Neural progenitor cell (in vitro differentiated cells): ENCODE results near the gene AMPH. TPM values are rescaled to one million over a fixed set of nuclear protein-coding genes. Genes with fewer than 3 reads are reported as not detected.
A peak's percentile ranks its signal among the peaks of the same experiment; 100 is the strongest.

ENCODE experiments used
- DNase-seq: peaks from one replicate; pipeline ENCODE4 v3.0.0-alpha.2; 2016; ENCODE audit warnings: low spot score
- H2AFZ ChIP-seq: fragments of 200-600 bp; sonication (generic); replicated peaks from 2 replicates; pipeline ENCODE4 v1.6.1; 2016; ENCODE audit warnings: antibody characterized with exemption
- H3F3A ChIP-seq: fragments of 200-600 bp; sonication (generic); 2 replicates; pipeline ENCODE4 v1.6.1; 2016; ENCODE audit warnings: antibody characterized with exemption, low read depth
- H3K27ac ChIP-seq: fragments of 200-600 bp; sonication (generic); 2 replicates; pipeline ENCODE4 v1.5.1; 2016; ENCODE audit warnings: mild to moderate bottlenecking
- H3K27me3 ChIP-seq: fragments of 200-600 bp; sonication (generic); 2 replicates; pipeline ENCODE4 v1.6.1; 2016; ENCODE audit warnings: mild to moderate bottlenecking, moderate library complexity
- H3K36me3 ChIP-seq: fragments of 200-600 bp; sonication (generic); 2 replicates; pipeline ENCODE4 v1.5.1; 2016
- H3K4me1 ChIP-seq: fragments of 200-600 bp; sonication (generic); 2 replicates; pipeline ENCODE4 v1.6.1; 2016; ENCODE audit warnings: mixed run types
- H3K4me2 ChIP-seq: fragments of 200-600 bp; sonication (generic); 2 replicates; pipeline ENCODE4 v1.6.1; 2016
- H3K4me3 ChIP-seq: fragments of 200-600 bp; sonication (generic); 2 replicates; pipeline ENCODE4 v1.5.1; 2016
- H3K79me2 ChIP-seq: fragments of 200-600 bp; sonication (generic); 2 replicates; pipeline ENCODE4 v1.6.1; 2016; ENCODE audit warnings: low read depth
- H3K9ac ChIP-seq: fragments of 200-600 bp; sonication (generic); 2 replicates; pipeline ENCODE4 v1.6.1; 2016
- H3K9me3 ChIP-seq: fragments of 200-600 bp; sonication (generic); 2 replicates; pipeline ENCODE4 v1.5.1; 2016; ENCODE audit warnings: low read depth
- H4K20me1 ChIP-seq: fragments of 200-600 bp; sonication (generic); 2 replicates; pipeline ENCODE4 v1.6.1; 2016; ENCODE audit warnings: low read depth
- H3K27ac Mint-ChIP-seq: 3 replicates; pipeline ENCODE4 v1.8.0; 2021; ENCODE audit warnings: mixed read lengths
- H3K27me3 Mint-ChIP-seq: 2 replicates; pipeline ENCODE4 v1.8.0; 2022; ENCODE audit warnings: low read depth, mild to moderate bottlenecking, inconsistent platforms, moderate library complexity, mixed read lengths; ENCODE audit not compliant: insufficient read depth
- H3K36me3 Mint-ChIP-seq: 3 replicates; pipeline ENCODE4 v1.8.0; 2021; ENCODE audit warnings: mixed read lengths
- H3K4me1 Mint-ChIP-seq: 3 replicates; pipeline ENCODE4 v1.8.0; 2021; ENCODE audit warnings: mixed read lengths
- H3K4me3 Mint-ChIP-seq: 3 replicates; pipeline ENCODE4 v1.8.0; 2021; ENCODE audit warnings: mild to moderate bottlenecking, moderate library complexity, mixed read lengths
- H3K9me3 Mint-ChIP-seq: 3 replicates; pipeline ENCODE4 v1.8.0; 2020; ENCODE audit warnings: mixed read lengths
- CTCF ChIP-seq: fragments of 200-600 bp; sonication (generic); IDR thresholded peaks from 2 replicates; pipeline ENCODE4 v1.5.1; 2017; ENCODE audit warnings: antibody characterized with exemption, mild to moderate bottlenecking
- EZH2 ChIP-seq: fragments of 200-600 bp; sonication (generic); IDR thresholded peaks from 2 replicates; pipeline ENCODE4 v1.6.1; 2017; ENCODE audit warnings: antibody characterized with exemption, mild to moderate bottlenecking, moderate library complexity
- EZH2phosphoT487 ChIP-seq: fragments of 200-600 bp; sonication (generic); IDR thresholded peaks from 2 replicates; pipeline ENCODE4 v1.6.1; 2017; ENCODE audit warnings: antibody characterized with exemption
- total RNA-seq: library from RNA; depleted of rRNA; stranded (reverse); fragments of >200 nt; gene quantifications from 2 replicates; pipeline ENCODE4 v1.2.3, GENCODE V29; 2015; ENCODE audit warnings: low replicate concordance

Gene AMPH
- total RNA-seq, 1 donor from 2014 or later = 21.2 TPM

- Mint-ChIP-seq H3K27ac (no peak overlapping the region), H3K36me3 (peaks cover 41% of the 10 kb centered on the region), H3K4me1 (no peaks in the 10 kb centered on the region), H3K4me3 (no peak overlapping the region), H3K27me3 (no peaks in the 10 kb centered on the region), H3K9me3 (peaks cover 5% of the 10 kb centered on the region)
- Histone ChIP-seq H3K4me3 (no peak overlapping the region), H3K27me3 (no peaks in the 10 kb centered on the region), H3K27ac (no peak overlapping the region), H4K20me1 (no peaks in the 10 kb centered on the region), H3F3A (no peaks in the 10 kb centered on the region), H3K9ac (no peak overlapping the region), H2AFZ (no peak overlapping the region), H3K4me2 (no peak overlapping the region), H3K79me2 (no peaks in the 10 kb centered on the region), H3K36me3 (no peaks in the 10 kb centered on the region), H3K4me1 (peaks cover 8% of the 10 kb centered on the region), H3K9me3 (no peaks in the 10 kb centered on the region)
- no peak for DNase-seq
- TF ChIP-seq EZH2phosphoT487 = no peak
Measured at GRCh38 chr7:38383281-38383680, 247.9 kb downstream of the AMPH start.

- Mint-ChIP-seq H3K27me3 (peaks cover under 1% of the 10 kb centered on the region), H3K9me3 (peaks cover 5% of the 10 kb centered on the region), H3K4me3 (no peak overlapping the region), H3K4me1 (no peaks in the 10 kb centered on the region), H3K36me3 (peaks cover 38% of the 10 kb centered on the region), H3K27ac (no peak overlapping the region)
- Histone ChIP-seq H3K27me3 (no peaks in the 10 kb centered on the region), H3K4me2 (no peak overlapping the region), H3K27ac (no peak overlapping the region), H3K9me3 (no peaks in the 10 kb centered on the region), H4K20me1 (no peaks in the 10 kb centered on the region), H3K4me3 (no peak overlapping the region), H3K9ac (no peak overlapping the region), H3K4me1 (peaks cover 8% of the 10 kb centered on the region), H2AFZ (no peak overlapping the region), H3K36me3 (no peaks in the 10 kb centered on the region), H3F3A (no peaks in the 10 kb centered on the region), H3K79me2 (no peaks in the 10 kb centered on the region)
- no peak for DNase-seq
- no peak for TF ChIP-seq EZH2
- no peak for TF ChIP-seq CTCF
- TF ChIP-seq EZH2phosphoT487 = no peak
Measured at GRCh38 chr7:38382684-38383083, 248.5 kb downstream of the AMPH start.

GRCh38 chr7:38375453-38375852, 255.7 kb downstream of the AMPH start:
- Histone ChIP-seq H3K79me2 (no peaks in the 10 kb centered on the region), H3K36me3 (no peaks in the 10 kb centered on the region), H3K4me3 (no peak overlapping the region), H3K9ac (no peak overlapping the region), H3K27ac (no peak overlapping the region), H3K9me3 (no peaks in the 10 kb centered on the region), H3F3A (peaks cover under 1% of the 10 kb centered on the region), H3K4me1 (peaks cover under 1% of the 10 kb centered on the region), H2AFZ (no peak overlapping the region), H4K20me1 (no peaks in the 10 kb centered on the region), H3K27me3 (no peaks in the 10 kb centered on the region), H3K4me2 (no peak overlapping the region)
- TF ChIP-seq EZH2phosphoT487 (no peak), EZH2 (no peak), CTCF (no peak)
- Mint-ChIP-seq H3K36me3 (peaks cover 4% of the 10 kb centered on the region), H3K9me3 (peaks cover 3% of the 10 kb centered on the region), H3K4me3 (no peak overlapping the region), H3K27me3 (peaks cover 4% of the 10 kb centered on the region), H3K27ac (no peak overlapping the region), H3K4me1 (no peaks in the 10 kb centered on the region)
- no peak for DNase-seq

GRCh38 chr7:38374507-38374906, 256.7 kb downstream of the AMPH start:
- H3K4me1 Mint-ChIP-seq = peaks cover 7% of the 10 kb centered on the region
- no peaks in the 10 kb centered on the region for H3K36me3 ChIP-seq
- peak; percentile 72 for DNase-seq

More at GRCh38 chr7:38374507-38374906, 256.7 kb downstream of the AMPH start:
- no peaks in the 10 kb centered on the region for H3K9me3 Mint-ChIP-seq
- H3K4me3 Mint-ChIP-seq = no peak overlapping the region
- no peak overlapping the region for H3K27ac ChIP-seq
- peaks cover 5% of the 10 kb centered on the region for H3K4me1 ChIP-seq
- H2AFZ ChIP-seq = no peak overlapping the region
- H3K79me2 ChIP-seq = no peaks in the 10 kb centered on the region
- no peaks in the 10 kb centered on the region for H4K20me1 ChIP-seq
- H3K36me3 Mint-ChIP-seq = no peaks in the 10 kb centered on the region
- H3K4me3 ChIP-seq = no peak overlapping the region
- peaks cover 5% of the 10 kb centered on the region for H3F3A ChIP-seq
- H3K27me3 Mint-ChIP-seq = peaks cover 4% of the 10 kb centered on the region
- no peak overlapping the region for H3K27ac Mint-ChIP-seq
- H3K9me3 ChIP-seq = no peaks in the 10 kb centered on the region
- TF ChIP-seq CTCF (peak; percentile 82), EZH2phosphoT487 (no peak)
- H3K9ac ChIP-seq = no peak overlapping the region
- H3K27me3 ChIP-seq = no peaks in the 10 kb centered on the region
- H3K4me2 ChIP-seq = no peak overlapping the region
